PFSK-1 (cell line): ENCODE results near the gene TIAM2.

Experiments used
- FOXP2 ChIP-seq: optimal IDR thresholded peaks from 2 replicates; pipeline ENCODE3; 2011; ENCODE audit warnings: borderline replicate concordance, control low read depth, inconsistent platforms; ENCODE audit not compliant: insufficient read depth; ENCODE audit errors: extremely low read length, extremely low read depth
- POLR2AphosphoS5 ChIP-seq: IDR thresholded peaks from 2 replicates; pipeline ENCODE4 v1.6.1; 2012; ENCODE audit warnings: low read depth, mild to moderate bottlenecking, control low read depth, low read length, moderate library complexity
- REST ChIP-seq, 2 experiments: IDR thresholded peaks; 2 replicates each; pipeline versions ENCODE4 v1.6.1 to v1.8.0; 2011 to 2012; ENCODE audit warnings: low read depth in 2 of 2, low read length in 2 of 2, control low read depth in 1 of 2, inconsistent platforms in 1 of 2, mild to moderate bottlenecking in 1 of 2, moderate library complexity in 1 of 2; ENCODE audit not compliant: insufficient read depth in 1 of 2
- SIN3A ChIP-seq: IDR thresholded peaks from 2 replicates; pipeline ENCODE4 v1.6.1; 2012; ENCODE audit warnings: mild to moderate bottlenecking, low read length, moderate library complexity, borderline replicate concordance; ENCODE audit not compliant: insufficient read depth
- TAF1 ChIP-seq: IDR thresholded peaks from 2 replicates; pipeline ENCODE4 v1.6.1; 2012; ENCODE audit warnings: low read length, control low read depth, borderline replicate concordance; ENCODE audit not compliant: insufficient read depth

The TIAM2 gene

GRCh38 chr6:155240905-155241600 lies 245.9 kb downstream of the TIAM2 start:
- TF ChIP-seq TAF1 (no peak), POLR2AphosphoS5 (no peak), FOXP2 (no peak), SIN3A (no peak), REST (IDR thresholded peaks at IDR 0.05; ENCODE audit: insufficient read depth in 1 of 2, low read depth in 2 of 2, low read length in 2 of 2) (no peak)

DNA sequence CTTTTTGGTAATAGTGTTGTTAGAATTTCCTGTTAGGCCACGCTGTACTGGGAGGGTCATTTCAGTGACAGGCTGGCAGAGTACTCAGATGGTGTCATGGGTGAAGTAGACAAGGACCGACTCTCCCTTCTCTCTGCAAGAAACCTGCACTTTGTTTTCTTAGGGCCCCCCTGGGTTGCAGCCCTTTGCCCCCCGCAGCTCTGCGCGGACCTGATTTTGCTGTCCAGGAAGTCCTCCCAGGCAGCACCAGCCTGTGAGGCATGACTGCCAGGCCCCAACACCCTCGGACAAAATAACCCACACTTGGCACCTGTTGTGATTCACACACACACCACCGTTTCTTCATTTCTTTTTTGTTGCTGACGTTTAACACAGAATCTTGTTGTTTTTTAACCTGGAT lies 246.9 kb downstream of the TIAM2 start:
- no peak for TF ChIP-seq POLR2AphosphoS5
- no peak for TF ChIP-seq FOXP2
- TF ChIP-seq TAF1: no peak
- TF ChIP-seq REST (IDR thresholded peaks at IDR 0.05; ENCODE audit: insufficient read depth in 1 of 2, low read depth in 2 of 2, low read length in 2 of 2): no peak
- TF ChIP-seq SIN3A: no peak

- no peak for TF ChIP-seq SIN3A
- TF ChIP-seq TAF1: no peak
- no peak for TF ChIP-seq REST (IDR thresholded peaks at IDR 0.05; ENCODE audit: insufficient read depth in 1 of 2, low read depth in 2 of 2, low read length in 2 of 2)
These were observed 249.3 kb downstream of the TIAM2 start for GRCh38 chr6:155244434-155244833.

DNA sequence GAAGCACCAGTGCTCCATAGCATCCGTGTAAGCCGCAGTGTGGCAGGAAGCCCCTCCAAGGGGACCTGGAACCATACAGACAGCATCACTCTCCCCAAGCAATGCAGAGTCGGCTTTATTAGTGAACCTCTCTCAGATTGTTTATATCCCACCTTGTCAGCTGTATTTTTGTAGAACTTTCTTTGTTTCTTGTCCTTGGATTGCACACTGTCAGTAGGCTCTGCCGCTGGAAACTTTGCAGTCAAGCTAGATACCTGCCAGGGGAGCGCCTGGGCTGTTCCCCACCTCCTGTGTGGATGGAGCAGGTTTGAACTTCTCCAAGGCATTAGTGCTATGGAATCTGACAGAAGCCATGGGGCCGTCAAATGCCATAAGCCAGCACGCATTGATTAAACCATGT lies 250.1 kb downstream of the TIAM2 start:
- TF ChIP-seq SIN3A: no peak
- TF ChIP-seq REST (IDR thresholded peaks at IDR 0.05; ENCODE audit: insufficient read depth in 1 of 2, low read depth in 2 of 2, low read length in 2 of 2): no peak
- TF ChIP-seq POLR2AphosphoS5: no peak
- TF ChIP-seq TAF1: no peak
- no peak for TF ChIP-seq FOXP2

DNA sequence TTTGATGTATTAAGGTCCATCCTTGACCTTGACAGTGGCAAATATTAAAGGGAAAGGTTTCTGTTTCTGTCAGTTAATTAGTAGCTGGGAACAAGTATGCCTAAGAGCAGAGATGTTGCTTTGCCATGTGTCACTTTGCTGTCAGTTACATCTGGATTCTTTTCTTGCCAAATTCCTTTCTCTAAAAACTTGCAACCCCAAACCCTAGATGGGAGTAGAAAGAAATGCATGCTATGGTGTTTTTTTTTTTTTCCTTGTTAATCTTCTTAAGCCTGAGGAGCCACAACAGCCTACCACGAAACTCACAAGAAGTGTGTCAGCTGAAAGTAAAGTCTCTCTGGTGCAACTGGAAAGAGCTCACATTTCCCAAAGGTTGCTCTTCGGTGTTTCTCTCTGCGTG lies 250.7 kb downstream of the TIAM2 start:
- TF ChIP-seq TAF1 (no peak), SIN3A (no peak), POLR2AphosphoS5 (no peak)
